GM20431 (cell line): ENCODE data around the gene ATG2A.

Source experiments
- in situ Hi-C: fragments of 300-500 bp; cut with MseI, MboI; formaldehyde crosslinking; loops from one replicate; pipeline ENCODE4 v1.15.0; 2020; ENCODE audit warnings: low sequenced_read_pairs; ENCODE audit not compliant: unreplicated experiment

The ATG2A gene

DNA sequence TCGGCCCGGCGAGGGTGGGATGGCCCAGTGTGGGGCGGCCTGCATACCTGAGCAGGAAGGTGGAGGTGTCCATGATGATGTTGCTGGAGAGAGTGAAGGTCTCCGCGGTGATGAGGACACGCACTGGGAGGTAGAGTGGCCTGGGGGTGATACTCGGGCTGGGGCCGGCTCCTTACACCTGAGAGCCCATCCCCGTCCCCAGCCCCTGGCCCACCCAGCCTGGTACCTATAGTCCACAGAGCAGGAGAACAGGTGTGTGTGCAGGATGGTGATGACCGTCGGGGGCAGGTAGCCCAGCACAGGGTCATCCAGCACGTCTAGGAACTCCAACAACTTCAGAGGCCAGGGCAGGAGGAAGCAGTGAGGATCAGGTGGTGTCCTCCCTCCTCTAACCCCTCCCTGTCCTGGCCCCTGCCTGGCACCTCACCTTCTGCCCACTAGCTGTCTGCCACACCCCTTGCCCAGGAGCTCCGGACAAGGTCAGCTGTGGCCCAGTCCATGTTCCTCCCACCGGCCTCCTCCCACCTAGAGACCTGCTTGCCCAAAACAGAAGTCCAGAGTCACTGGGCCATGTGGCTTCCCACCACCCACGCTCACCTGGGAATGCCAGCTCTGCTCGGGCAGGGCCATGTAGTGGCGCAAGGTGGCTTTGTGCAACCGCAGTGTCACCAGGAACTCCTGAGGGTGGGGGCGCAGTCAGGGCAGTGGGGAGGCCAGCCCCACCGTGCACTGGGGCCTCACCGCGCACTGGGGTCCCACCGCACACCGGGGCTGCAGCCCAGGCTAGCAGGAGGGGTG is 11.3 kb downstream of the ATG2A start:
- in situ Hi-C loops = no loop called here

DNA sequence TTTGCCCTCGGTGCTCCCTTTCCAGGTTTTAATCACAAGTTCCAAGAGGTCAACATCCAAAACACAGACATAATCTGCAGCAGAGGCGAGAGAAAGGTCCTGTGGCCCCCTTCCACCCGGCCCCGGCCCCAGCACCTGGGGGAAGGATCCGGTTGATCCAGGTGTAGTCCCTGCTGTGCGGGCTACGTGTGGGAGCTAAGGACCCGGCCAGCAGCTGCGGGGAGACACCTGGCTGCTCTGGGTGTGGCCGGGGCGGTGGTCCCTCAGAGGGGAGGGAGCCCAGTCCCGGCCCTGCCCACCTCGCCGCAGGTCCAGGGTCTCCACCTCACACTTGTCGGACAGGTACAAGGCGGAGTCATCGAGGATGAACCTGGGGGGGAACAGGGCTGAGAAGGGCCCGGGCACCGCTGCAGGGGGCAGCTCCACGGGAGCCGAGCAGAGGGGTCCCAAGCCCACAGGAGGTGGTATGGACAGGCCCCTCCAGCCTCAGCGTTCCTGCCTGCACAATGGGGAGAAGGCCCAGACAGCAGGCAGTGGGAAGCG is 13.6 kb downstream of the ATG2A start:
- in situ Hi-C loops = no loop called here

DNA sequence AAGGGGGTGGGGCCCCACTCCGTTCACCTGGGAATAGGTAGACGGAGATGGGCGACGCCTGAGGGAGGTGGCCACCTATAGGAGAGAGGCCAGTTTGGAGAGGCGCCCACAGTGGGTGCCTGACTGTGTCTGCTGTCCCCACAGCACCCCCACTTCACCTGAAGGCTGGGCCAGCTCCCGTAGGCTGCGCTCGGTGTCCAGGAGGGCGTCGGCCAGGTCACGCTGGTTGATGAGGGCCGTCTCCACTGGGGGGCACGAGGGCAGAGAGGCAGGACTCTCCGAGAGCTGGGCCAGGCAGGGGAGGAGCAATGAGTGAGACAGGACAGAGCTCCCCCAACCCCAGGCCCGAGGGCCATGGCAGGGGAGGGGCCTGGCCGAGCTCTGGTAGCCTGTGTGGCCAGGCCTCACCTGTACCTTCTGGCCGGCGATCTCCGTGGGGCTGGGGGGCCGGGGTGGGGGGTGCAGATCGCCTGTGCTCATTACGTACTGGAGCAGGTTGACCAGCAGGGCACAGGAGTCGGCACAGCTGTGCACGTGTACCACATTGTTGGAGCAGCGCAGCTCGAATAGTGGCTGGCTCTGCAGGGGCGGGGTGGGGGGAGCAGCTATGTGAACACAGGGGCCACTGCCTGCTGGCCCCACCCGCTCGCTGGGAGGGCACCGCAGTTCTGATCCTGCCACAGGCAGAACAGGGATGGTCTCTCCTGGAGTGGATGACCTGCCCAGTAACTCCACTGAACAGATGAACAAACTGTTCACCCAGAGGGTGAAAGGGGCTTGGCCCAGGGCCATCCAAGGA is 14.7 kb downstream of the ATG2A start:
- in situ Hi-C loops = no loop called here

DNA sequence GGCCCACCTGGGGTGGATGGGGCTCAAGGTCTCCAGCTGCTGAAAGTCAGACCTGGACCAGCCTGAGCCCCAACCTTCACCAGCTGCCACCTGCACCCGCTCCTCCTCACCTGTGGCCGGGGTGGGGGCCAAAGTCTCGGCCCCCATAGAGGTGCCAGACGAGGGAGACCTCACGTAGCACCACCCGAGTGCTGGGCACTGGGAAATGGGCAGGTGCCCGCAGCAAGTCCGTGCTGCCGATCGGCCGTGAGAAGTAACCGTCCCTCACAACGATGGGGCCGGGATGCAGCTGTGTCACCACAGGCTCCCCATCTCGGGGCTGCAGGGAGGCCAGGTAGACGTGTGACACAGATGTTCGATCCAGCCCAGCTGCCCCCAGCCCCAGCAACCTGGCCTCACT is 16.2 kb downstream of the ATG2A start:
- in situ Hi-C loops = no loop called here

DNA sequence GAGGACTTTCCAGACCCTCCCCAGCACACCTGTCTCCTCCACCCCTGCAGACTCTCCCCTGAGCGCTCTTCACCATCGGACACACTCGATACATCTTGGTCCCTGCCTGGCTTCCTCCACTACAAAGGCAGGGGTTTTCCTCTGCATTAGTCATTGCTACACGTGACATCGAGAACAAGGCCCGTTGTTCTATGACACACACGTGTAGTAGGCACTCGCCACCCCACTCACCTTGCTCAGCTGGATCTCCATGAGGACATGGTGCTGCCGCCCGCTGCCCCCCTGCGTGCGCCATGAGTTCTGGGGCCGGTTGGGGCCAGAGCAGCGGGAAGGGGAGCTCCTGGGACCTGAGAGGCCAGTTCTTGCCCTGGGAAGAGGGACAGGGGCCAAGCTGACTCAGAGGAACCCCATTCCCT is 16.7 kb downstream of the ATG2A start:
- in situ Hi-C loops = no loop called here

DNA sequence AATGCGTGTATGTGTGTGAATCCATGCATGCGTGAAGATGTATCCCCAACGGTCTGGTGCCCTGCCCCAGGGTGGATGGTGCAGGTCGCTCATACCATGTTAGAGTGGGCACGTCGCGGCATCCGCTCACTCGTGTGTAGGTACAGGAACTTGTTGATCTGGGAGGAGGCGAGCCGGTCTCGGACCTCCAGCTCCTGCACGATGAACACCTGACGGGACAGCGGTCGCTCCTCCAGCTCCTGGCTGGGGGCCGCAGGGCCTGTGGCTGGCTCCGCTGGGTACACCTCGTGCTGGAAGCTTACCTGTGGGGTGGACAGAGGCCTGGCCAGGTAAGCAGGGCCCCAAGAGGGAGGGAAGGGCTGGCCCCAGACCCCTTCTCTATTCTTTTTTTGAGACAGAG is 18.5 kb downstream of the ATG2A start:
- in situ Hi-C loops = loop anchor here (10.0 kb wide), 1 partner anchor 54 kb away; the partner anchor contains the start of gene CDC42BPG

DNA sequence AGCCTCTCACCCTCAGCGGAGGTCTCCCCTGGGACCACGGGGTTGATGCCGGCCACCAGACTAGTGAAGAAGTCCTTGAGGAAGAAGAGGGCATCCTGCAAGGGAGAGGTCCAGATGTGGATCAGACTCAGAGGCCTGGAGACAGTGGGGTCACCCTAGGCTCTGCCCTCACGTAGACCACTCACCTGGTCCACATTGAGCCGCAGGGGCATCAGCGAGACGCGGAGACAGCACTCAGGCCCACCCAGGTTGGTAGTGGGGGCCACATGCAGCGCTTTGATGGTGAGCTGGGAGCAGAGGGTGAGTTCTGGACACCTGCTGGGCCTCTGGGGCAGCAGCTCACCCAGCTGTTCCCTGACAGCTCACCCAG is 18.9 kb downstream of the ATG2A start:
- in situ Hi-C loops = loop anchor here (10.0 kb wide), 1 partner anchor 53 kb away; the partner anchor contains the start of gene CDC42BPG

DNA sequence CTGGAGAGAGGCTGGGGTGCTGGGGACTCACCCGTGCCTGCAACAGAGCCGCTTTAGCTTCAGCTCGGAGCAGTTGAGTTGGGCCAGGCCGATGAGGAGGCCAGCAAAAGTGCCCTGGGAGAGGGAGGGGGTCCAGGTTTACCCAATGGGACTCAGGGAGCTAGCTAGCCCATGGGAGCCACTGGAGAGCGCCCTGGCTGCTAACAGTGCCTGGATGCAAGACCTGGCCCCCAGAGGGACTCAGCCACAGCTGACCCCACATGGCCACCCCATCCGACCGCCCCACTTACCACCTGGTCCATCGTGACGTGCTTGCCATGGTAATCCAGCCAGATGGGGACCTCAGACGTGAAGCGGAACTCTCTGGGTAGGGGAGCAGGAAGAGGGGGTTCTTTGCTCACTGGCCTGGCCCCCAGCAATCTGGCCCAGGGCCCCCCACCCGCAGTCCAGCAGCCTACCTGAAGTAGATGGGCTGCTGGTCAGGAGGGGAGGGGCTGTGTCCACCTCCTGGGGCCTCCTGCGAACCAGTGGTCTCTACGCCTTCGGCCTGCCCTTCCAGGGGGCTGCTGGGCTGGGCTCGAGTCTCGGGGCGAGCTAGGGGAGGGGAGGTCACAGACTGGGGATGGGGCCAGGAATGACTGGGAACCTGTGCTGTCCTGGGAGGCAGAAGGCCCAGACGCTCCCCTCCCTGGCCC is 19.5 kb downstream of the ATG2A start:
- in situ Hi-C loops = loop anchor here (10.0 kb wide), 1 partner anchor 53 kb away; the partner anchor contains the start of gene CDC42BPG

DNA sequence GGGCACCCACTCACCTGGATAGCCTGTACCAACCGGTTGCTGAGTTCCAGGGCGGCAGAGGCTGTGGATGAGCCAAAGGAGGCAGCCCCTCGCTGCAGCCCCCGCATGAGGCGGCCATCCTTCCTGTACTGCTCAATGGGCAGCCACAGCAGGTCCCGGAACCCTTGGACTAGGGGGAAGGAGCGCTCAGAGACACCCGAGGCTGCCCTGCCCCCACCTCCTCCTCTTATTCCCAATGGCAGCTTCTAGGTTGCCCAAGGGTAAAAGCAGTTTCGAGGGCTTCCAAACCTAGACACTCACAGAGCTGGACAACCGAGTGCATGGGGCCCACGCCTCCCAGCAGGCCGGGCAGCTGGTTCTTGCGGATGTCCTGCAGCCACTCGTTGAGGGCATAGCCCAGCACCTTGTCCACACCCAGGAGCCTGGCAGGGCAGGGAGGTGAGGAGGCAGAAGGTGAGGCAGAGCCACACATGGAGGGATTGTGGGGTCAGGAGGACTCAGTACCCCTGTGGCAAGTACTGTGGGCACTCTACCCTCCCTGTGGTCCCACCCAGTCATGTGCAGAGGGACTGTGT is 20.5 kb downstream of the ATG2A start:
- in situ Hi-C loops = loop anchor here (10.0 kb wide), 1 partner anchor 52 kb away; the partner anchor contains the start of gene CDC42BPG

DNA sequence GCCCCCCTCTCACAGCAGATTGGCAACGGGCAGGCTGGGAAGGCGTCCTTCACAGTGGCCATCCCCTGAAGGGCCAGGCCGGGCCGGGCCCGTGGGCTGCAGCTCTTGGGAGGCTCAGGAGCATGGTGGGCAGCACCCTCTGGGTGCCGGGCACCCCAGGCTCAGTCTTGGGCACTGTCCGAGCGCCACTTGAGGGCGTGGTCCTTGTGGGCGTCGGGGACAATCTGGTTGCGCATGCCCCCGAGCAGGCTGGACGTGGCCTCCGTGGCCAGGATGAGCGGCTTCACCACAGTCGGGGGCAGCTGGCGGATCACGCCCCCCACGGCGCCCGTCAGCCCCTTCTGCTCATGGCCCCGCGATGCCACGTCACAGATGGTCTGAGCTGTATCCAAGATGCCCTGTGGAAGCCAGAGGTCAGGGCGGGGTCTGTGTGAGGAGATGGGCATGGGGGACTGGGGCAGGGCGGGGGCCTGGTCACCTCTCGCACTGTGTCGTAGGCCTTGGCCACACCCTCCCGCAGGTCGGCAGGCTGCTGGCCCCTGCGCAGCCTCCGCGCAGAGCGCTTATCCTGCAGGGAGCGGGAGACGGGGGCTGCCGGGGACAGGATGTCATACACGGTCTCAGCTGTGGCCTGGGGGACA is 22.1 kb downstream of the ATG2A start:
- in situ Hi-C loops = loop anchor here (10.0 kb wide), 1 partner anchor 50 kb away; the partner anchor contains the start of gene CDC42BPG

DNA sequence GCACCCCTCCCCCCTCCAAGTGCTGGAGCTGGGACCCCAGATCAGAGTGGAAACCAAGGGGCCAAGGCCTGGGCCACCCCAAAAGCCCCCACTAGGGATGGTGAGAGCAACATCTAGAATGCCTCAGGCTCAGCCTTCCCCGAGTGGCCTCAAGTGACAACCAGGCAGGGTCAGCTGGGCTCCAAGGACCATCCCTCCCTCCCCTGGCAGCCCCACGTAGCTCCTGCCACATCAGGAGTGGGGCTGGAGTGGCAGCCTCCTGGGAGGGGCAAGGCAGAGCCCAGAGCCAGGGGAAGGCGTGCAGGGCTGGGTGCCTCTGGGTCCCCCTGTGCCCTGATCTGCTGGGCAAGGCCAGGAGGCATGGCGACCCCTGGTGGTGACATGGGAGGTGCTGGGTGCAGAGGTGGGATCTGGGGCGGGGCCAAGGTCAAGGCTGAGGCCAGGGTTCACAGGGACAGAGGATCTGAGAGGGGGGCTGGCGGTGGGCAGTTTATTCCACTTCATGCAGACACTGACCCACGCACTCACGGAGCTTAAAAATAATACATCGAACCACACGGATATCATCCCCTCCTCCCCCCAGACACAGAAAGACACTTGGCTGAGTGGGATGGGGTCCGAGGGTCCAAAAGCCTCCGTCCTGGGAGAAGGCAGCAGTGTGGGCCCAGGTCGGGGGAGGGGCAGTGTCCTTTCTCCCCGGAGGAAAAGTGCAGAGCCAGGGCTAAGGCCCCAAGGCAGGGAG is 22.8 kb downstream of the ATG2A start:
- in situ Hi-C loops = loop anchor here (10.0 kb wide), 1 partner anchor 49 kb away; the partner anchor contains the start of gene CDC42BPG

DNA sequence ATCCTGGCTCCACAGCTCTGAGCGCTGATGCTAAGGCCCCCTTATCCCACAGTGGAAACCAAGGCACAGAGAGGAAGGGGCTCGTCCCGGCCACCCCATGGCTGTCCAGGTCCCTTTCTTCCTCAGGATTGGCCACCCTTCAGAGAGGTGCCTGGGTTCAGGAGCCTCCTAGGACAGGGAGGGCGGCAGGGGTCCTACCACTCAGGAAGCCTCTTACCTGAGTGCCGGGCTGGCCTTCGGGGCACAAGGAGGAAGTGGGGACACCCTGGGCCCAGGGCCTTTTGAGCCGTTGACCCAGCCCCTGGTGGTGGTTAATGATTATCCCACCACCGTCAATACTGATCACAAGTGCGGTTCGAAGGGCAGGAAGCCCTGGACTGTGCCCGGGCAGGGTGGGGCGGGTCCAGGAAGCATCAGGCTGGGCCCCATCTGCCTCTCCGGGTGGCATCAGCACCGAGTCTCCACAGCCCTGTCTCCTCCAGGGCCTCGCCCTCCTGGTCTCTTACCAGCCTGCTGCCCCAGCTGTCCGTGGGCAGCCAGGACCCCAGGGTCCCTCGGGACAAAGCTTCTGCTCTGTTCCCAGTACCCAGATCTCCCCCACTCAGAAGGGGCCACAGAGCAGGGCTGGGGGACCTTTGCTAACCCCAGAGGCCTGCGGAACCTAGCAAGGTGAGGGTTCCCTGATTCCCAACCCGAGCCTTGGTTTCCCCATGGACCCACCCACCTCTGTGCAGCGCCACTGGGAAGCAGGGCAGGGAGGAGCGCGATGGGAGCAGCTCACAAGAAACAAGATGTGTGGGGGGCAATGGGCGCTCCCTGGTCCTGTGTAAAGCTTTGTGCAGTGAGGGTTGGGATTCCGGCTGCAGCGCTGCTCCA is 23.6 kb downstream of the ATG2A start:
- in situ Hi-C loops = loop anchor here (10.0 kb wide), 1 partner anchor 49 kb away; the partner anchor contains the start of gene CDC42BPG

DNA sequence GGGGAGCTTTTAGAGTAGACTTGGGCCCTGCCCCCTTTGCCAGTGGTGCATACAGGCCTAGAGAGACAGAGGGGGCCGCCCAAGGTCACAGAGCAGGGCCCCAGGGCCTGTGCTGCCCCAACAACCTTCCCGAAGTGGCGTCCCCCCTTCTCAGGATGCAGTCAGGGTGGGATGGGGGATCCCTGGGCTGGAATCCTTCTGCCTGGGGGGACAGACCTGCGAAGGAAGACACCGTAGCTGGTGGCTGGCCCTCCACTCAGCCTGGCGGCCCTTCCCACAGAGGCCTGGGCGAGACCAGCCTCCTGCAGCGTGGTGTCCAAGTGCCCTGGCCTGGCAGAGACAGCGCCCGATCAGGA is 24.2 kb downstream of the ATG2A start:
- in situ Hi-C loops = loop anchor here (10.0 kb wide), 1 partner anchor 48 kb away; the partner anchor contains the start of gene CDC42BPG

DNA sequence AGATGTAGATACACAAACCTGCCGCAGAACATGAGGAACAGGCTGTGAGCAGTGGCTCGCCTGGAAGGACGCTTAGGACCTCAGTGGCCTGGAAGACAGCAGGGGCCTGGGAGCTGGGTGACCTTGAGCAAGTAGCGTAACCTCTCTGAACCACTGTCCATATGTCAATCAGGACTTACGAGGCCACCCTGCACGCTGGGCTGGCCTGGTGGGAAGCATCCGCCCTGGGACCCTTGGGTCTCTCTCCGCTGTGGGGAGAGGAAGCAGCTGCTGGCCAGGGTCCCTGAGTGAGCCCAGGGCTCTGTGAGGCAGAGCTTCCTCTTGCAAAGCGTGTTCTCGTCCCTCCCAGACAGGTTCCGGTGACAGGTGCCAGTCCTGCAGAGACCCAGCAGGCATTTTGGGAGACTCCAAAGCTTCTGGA is 24.6 kb downstream of the ATG2A start:
- in situ Hi-C loops = loop anchor here (10.0 kb wide), 1 partner anchor 48 kb away; the partner anchor contains the start of gene CDC42BPG

DNA sequence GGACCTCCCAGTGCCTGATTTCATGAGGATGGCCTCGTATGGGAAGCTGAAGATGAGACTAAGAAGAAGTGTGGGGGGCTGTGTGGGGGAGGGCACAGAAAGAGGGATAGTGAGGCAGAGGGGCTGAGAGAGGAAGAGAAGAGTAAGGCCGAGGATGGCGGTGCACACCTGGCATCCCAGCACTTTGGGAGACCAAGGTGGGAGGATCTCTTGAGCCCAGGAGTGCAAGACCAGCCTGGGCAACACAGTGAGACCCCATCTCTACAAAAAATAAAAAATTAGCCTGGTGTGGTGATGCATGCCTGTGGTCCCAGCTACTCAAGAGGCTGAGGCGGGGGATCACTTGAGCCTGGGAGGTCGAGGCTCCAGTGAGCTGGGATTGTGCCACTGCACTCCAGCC is 25.1 kb downstream of the ATG2A start:
- in situ Hi-C loops = loop anchor here (10.0 kb wide), 1 partner anchor 47 kb away; the partner anchor contains the start of gene CDC42BPG

DNA sequence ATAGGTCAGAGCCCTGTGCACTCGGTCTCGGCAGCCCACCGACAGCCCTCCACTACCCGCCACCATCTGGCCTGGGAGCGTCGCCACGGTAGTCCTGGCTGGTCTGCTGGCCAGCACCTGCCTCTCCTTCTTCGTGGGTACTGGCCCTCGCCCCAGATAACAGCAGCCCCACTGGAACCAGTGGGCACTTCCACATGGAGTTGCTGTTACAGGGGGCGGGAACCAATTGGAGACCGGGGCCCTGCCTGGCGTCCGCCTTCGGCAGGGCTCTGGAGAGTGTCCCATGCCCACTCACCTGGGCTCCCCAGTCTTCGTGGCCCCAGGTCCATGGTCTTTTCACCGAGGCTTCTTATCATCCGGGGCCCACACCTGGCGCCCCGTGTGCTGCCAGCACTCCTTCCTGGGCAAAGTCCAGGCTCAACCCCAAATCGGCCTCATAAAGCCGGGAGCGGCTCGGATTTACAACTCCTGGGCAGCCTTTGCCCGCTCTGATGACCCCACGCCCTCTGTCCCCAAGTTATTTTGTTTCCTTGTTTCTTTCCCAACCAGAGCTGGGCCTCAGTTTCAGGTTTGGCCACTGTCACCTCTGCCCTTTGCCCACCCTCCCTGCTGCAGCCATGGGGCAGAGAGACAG is 25.7 kb downstream of the ATG2A start:
- in situ Hi-C loops = loop anchor here (10.0 kb wide), 1 partner anchor 47 kb away; the partner anchor contains the start of gene CDC42BPG

DNA sequence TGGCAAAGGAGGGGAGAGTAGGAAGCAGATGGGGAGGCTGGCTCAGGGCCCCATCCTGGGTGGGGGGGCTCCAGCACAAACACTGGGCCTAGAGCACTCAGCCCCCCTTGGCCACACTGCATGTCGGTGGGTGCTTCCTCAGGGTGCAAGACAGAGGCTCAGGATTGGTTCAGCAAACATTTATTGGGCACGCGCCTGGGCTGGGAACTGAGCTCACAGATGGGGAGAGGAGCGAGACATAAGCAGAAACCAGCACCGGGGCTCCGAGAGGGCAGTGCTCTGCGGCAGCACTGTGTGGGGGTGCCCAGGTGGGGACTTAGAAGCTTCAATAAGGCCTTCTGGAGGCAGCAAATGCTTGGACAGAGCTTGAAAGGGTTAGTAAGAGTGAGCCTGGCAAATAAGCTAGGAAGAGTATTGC is 26.5 kb downstream of the ATG2A start:
- in situ Hi-C loops = loop anchor here (10.0 kb wide), 1 partner anchor 46 kb away; the partner anchor contains the start of gene CDC42BPG
